HepG2 (cell line): ENCODE data around the gene SLC19A3.

Experiments
- CBFB ChIP-seq: sonication (generic); formaldehyde crosslinking; IDR thresholded peaks from 2 replicates; pipeline ENCODE4 v1.4.0; 2020; ENCODE audit warnings: missing genetic modification reagents
- FOXM1 ChIP-seq: sonication (generic); formaldehyde crosslinking; IDR thresholded peaks from 2 replicates; pipeline ENCODE4 v1.5.0; 2020; ENCODE audit warnings: missing genetic modification reagents
- KDM1A ChIP-seq: IDR thresholded peaks from 2 replicates; pipeline ENCODE4 v1.6.1; 2016; ENCODE audit warnings: missing compliant biosample characterization
- KLF15 ChIP-seq: sonication (generic); formaldehyde crosslinking; IDR thresholded peaks from 2 replicates; pipeline ENCODE4 v1.8.1; 2023; ENCODE audit warnings: borderline replicate concordance, mild to moderate bottlenecking, inconsistent platforms, missing genetic modification reagents, mixed read lengths
- NKX3-1 ChIP-seq: sonication (generic); formaldehyde crosslinking; IDR thresholded peaks from 2 replicates; pipeline ENCODE4 v1.5.0; 2020; ENCODE audit warnings: missing genetic modification reagents
- RELA ChIP-seq: sonication (generic); formaldehyde crosslinking; IDR thresholded peaks from 2 replicates; pipeline ENCODE4 v1.4.0; 2020; ENCODE audit warnings: missing genetic modification reagents
- ZNF296 ChIP-seq: sonication (generic); formaldehyde crosslinking; conservative IDR thresholded peaks from 2 replicates; pipeline ENCODE4 v1.5.0; 2020; ENCODE audit warnings: mild to moderate bottlenecking, missing genetic modification reagents
- ZNF567 ChIP-seq: sonication (generic); formaldehyde crosslinking; IDR thresholded peaks from 2 replicates; pipeline ENCODE4 v1.8.1; 2023; ENCODE audit warnings: mild to moderate bottlenecking, missing genetic modification reagents, borderline replicate concordance
- TF ChIP-seq, protein P1 (sequence below): sonication (generic); formaldehyde crosslinking; IDR thresholded peaks from 2 replicates; pipeline ENCODE4 v1.5.0; 2020; ENCODE audit warnings: mild to moderate bottlenecking, missing genetic modification reagents, moderate library complexity
- TF ChIP-seq, protein P2 (sequence below): sonication (generic); formaldehyde crosslinking; IDR thresholded peaks from 2 replicates; pipeline ENCODE4 v1.8.1; 2023; ENCODE audit warnings: mild to moderate bottlenecking, inconsistent platforms, moderate library complexity, missing genetic modification reagents, borderline replicate concordance
- TF ChIP-seq, protein P3 (sequence below): sonication (generic); formaldehyde crosslinking; IDR thresholded peaks from 2 replicates; pipeline ENCODE4 v1.4.0; 2020; ENCODE audit warnings: missing genetic modification reagents
- TF ChIP-seq, protein P4 (sequence below): sonication (generic); formaldehyde crosslinking; IDR thresholded peaks from 2 replicates; pipeline ENCODE4 v1.5.0; 2020; ENCODE audit warnings: mild to moderate bottlenecking, missing genetic modification reagents

DNA sequence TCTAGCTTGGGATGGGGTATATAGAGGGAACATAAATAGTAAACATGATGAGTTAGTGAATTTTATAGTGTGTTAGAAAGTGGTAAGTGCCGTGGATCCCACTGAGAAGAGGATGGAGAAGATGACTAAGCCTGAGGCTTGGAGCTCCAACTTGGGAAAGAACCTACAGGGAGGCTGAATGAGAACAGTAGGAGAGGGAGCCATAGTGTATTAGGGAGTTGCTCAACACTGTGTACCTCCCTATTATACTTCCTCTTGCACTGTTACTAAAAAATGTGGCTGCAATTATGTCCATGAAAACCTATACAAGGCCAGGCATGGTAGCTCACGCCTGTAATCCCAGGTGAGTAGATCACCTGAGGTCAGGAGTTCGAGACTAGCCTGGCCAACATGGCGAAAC is 2.9 kb upstream of the SLC19A3 start:
- TF ChIP-seq, protein P1, sequence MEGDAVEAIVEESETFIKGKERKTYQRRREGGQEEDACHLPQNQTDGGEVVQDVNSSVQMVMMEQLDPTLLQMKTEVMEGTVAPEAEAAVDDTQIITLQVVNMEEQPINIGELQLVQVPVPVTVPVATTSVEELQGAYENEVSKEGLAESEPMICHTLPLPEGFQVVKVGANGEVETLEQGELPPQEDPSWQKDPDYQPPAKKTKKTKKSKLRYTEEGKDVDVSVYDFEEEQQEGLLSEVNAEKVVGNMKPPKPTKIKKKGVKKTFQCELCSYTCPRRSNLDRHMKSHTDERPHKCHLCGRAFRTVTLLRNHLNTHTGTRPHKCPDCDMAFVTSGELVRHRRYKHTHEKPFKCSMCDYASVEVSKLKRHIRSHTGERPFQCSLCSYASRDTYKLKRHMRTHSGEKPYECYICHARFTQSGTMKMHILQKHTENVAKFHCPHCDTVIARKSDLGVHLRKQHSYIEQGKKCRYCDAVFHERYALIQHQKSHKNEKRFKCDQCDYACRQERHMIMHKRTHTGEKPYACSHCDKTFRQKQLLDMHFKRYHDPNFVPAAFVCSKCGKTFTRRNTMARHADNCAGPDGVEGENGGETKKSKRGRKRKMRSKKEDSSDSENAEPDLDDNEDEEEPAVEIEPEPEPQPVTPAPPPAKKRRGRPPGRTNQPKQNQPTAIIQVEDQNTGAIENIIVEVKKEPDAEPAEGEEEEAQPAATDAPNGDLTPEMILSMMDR (CRISPR knock-in tag): no peak
- TF ChIP-seq, protein P2, sequence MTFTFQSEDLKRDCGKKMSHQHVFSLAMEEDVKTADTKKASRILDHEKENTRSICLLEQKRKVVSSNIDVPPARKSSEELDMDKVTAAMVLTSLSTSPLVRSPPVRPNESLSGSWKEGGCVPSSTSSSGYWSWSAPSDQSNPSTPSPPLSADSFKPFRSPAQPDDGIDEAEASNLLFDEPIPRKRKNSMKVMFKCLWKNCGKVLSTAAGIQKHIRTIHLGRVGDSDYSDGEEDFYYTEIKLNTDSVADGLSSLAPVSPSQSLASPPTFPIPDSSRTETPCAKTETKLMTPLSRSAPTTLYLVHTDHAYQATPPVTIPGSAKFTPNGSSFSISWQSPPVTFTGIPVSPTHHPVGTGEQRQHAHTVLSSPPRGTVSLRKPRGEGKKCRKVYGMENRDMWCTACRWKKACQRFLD (CRISPR knock-in tag): no peak
- no peak for TF ChIP-seq FOXM1
- no peak for TF ChIP-seq ZNF296
- no peak for TF ChIP-seq CBFB (CRISPR knock-in tag)
- no peak for TF ChIP-seq RELA (CRISPR knock-in tag)
- no peak for TF ChIP-seq KDM1A
- no peak for TF ChIP-seq KLF15 (CRISPR knock-in tag)
- TF ChIP-seq, protein P3, sequence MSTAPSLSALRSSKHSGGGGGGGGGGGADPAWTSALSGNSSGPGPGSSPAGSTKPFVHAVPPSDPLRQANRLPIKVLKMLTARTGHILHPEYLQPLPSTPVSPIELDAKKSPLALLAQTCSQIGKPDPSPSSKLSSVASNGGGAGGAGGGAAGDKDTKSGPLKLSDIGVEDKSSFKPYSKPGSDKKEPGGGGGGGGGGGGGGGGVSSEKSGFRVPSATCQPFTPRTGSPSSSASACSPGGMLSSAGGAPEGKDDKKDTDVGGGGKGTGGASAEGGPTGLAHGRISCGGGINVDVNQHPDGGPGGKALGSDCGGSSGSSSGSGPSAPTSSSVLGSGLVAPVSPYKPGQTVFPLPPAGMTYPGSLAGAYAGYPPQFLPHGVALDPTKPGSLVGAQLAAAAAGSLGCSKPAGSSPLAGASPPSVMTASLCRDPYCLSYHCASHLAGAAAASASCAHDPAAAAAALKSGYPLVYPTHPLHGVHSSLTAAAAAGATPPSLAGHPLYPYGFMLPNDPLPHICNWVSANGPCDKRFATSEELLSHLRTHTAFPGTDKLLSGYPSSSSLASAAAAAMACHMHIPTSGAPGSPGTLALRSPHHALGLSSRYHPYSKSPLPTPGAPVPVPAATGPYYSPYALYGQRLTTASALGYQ (CRISPR knock-in tag): no peak
- TF ChIP-seq NKX3-1 (CRISPR knock-in tag): no peak
- TF ChIP-seq, protein P4, sequence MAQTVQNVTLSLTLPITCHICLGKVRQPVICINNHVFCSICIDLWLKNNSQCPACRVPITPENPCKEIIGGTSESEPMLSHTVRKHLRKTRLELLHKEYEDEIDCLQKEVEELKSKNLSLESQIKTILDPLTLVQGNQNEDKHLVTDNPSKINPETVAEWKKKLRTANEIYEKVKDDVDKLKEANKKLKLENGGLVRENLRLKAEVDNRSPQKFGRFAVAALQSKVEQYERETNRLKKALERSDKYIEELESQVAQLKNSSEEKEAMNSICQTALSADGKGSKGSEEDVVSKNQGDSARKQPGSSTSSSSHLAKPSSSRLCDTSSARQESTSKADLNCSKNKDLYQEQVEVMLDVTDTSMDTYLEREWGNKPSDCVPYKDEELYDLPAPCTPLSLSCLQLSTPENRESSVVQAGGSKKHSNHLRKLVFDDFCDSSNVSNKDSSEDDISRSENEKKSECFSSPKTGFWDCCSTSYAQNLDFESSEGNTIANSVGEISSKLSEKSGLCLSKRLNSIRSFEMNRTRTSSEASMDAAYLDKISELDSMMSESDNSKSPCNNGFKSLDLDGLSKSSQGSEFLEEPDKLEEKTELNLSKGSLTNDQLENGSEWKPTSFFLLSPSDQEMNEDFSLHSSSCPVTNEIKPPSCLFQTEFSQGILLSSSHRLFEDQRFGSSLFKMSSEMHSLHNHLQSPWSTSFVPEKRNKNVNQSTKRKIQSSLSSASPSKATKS (CRISPR knock-in tag): no peak
- no peak for TF ChIP-seq ZNF567 (CRISPR knock-in tag)
